SK-N-SH (cell line): ENCODE data around the gene USP46. TPM values are rescaled to one million over a fixed set of nuclear protein-coding genes. Genes with fewer than 3 reads are reported as not detected.

ENCODE experiments used
- CTCF ChIA-PET: fragments of 300-600, 350-600 bp; formaldehyde crosslinking; extraction: SDS; loops from one replicate; lab custom pipeline; 2021; lab: Yijun Ruan, JAX
- POLR2A ChIA-PET: fragments of 350-600 bp; sonication (Branson Sonifier 250); formaldehyde crosslinking; extraction: SDS; loops from one replicate; lab custom pipeline; 2020; ENCODE audit warnings: antibody characterized with exemption, inconsistent platforms; lab: Yijun Ruan, JAX
- DNase-seq: peaks from one replicate; pipeline ENCODE4 v3.0.0; 2012
- H2AFZ ChIP-seq: fragments of 200-600 bp; sonication (generic); 2 replicates; pipeline ENCODE4 v1.8.1; 2016; ENCODE audit warnings: antibody characterized with exemption, mild to moderate bottlenecking, low read depth
- H3F3A ChIP-seq: fragments of 200-600 bp; sonication (generic); replicated peaks from 2 replicates; pipeline ENCODE3; 2016; ENCODE audit warnings: antibody characterized with exemption, mild to moderate bottlenecking; ENCODE audit not compliant: insufficient read depth
- H3K27ac ChIP-seq, 2 experiments: fragments of 200-500 bp in 1 of 2; fragments of 200-600 bp in 1 of 2; sonication (Bioruptor generic) in 1 of 2; sonication (generic), shearing (Covaris generic) in 1 of 2; 2 replicates each; pipeline versions ENCODE4 v1.5.1 to v1.6.1; 2014 to 2016; ENCODE audit warnings: low read depth in 2 of 2, inconsistent platforms in 1 of 2, low read length in 1 of 2, mild to moderate bottlenecking in 1 of 2, mixed read lengths in 1 of 2
- H3K27me3 ChIP-seq: fragments of 200-600 bp; sonication (generic), shearing (Covaris generic); 2 replicates; pipeline ENCODE4 v1.6.1; 2016; ENCODE audit warnings: mixed run types; ENCODE audit not compliant: insufficient read depth
- H3K36me3 ChIP-seq, 2 experiments: fragments of 200-500 bp in 1 of 2; fragments of 200-600 bp in 1 of 2; sonication (Bioruptor generic) in 1 of 2; sonication (generic) in 1 of 2; replicated peaks in 1 of 2; 2 replicates each; pipeline versions ENCODE3 to v1.5.1; 2014 to 2016; ENCODE audit warnings: low read length in 1 of 2, mild to moderate bottlenecking in 1 of 2; ENCODE audit not compliant: insufficient read depth in 2 of 2, control insufficient read depth in 1 of 2
- H3K4me1 ChIP-seq, 2 experiments: fragments of 200-500 bp in 1 of 2; fragments of 200-600 bp in 1 of 2; sonication (Bioruptor generic) in 1 of 2; sonication (generic), shearing (Covaris generic) in 1 of 2; 2 replicates each; pipeline versions ENCODE4 v1.5.1 to v1.6.1; 2014 to 2016; ENCODE audit warnings: low read depth in 1 of 2, low read length in 1 of 2, mixed run types in 1 of 2; ENCODE audit not compliant: insufficient read depth in 2 of 2, control insufficient read depth in 1 of 2
- H3K4me2 ChIP-seq: fragments of 200-600 bp; sonication (generic), shearing (Covaris generic); 2 replicates; pipeline ENCODE4 v1.6.1; 2017; ENCODE audit warnings: mixed run types
- H3K4me3 ChIP-seq, 2 experiments: fragments of 200-500 bp in 1 of 2; fragments of 200-600 bp in 1 of 2; sonication (Bioruptor generic) in 1 of 2; sonication (generic), shearing (Covaris generic) in 1 of 2; 2 replicates each; pipeline versions ENCODE4 v1.5.1 to v1.8.1; 2014 to 2016; ENCODE audit warnings: low read depth in 2 of 2, inconsistent platforms in 1 of 2, low read length in 1 of 2, mild to moderate bottlenecking in 1 of 2, mixed read lengths in 1 of 2, moderate library complexity in 1 of 2
- H3K79me2 ChIP-seq: fragments of 200-600 bp; sonication (generic); 2 replicates; pipeline ENCODE4 v1.8.1; 2017; ENCODE audit warnings: mild to moderate bottlenecking; ENCODE audit not compliant: insufficient read depth
- H3K9ac ChIP-seq: fragments of 200-600 bp; sonication (generic); 2 replicates; pipeline ENCODE4 v1.6.1; 2017; ENCODE audit warnings: mixed run types
- H3K9me2 ChIP-seq: fragments of 200-600 bp; sonication (generic); 2 replicates; pipeline ENCODE4 v1.6.1; 2017; ENCODE audit warnings: mixed run types
- H3K9me3 ChIP-seq: fragments of 200-600 bp; sonication (generic); 2 replicates; pipeline ENCODE4 v1.6.1; 2017; ENCODE audit warnings: mixed run types, mild to moderate bottlenecking, moderate library complexity
- H4K20me1 ChIP-seq: fragments of 200-600 bp; sonication (generic); 2 replicates; pipeline ENCODE4 v1.6.1; 2017; ENCODE audit warnings: mild to moderate bottlenecking, mixed run types; ENCODE audit not compliant: insufficient read depth
- FOSL2 ChIP-seq: IDR thresholded peaks from 2 replicates; pipeline ENCODE4 v1.4.0; 2012; ENCODE audit warnings: low read depth, mild to moderate bottlenecking, moderate library complexity, borderline replicate concordance
- JUND ChIP-seq: IDR thresholded peaks from 2 replicates; pipeline ENCODE4 v1.4.0; 2012
- NFIC ChIP-seq: IDR thresholded peaks from 2 replicates; pipeline ENCODE4 v1.4.0; 2012; ENCODE audit warnings: borderline replicate concordance
- TAF1 ChIP-seq: IDR thresholded peaks from 2 replicates; pipeline ENCODE4 v1.6.1; 2012; ENCODE audit warnings: low read depth, mild to moderate bottlenecking, low read length, moderate library complexity, borderline replicate concordance
- YY1 ChIP-seq: IDR thresholded peaks from 2 replicates; pipeline ENCODE4 v1.4.0; 2012; ENCODE audit warnings: low read depth, mild to moderate bottlenecking
- WGBS: methylation state at CpG from one replicate; pipeline ENCODE4 v1.1.6; 2017; ENCODE audit warnings: low lambda C conversion rate; 5-methylcytosine and 5-hydroxymethylcytosine counted together
- polyA plus RNA-seq, 3 experiments: library from polyadenylated mRNA; depleted of rRNA; stranded (reverse); fragments of >200 nt; gene quantifications; 2 replicates each; pipeline ENCODE4 v1.2.3, GENCODE V29; 2012
- TF ChIP-seq, protein P1 (sequence below): IDR thresholded peaks from 2 replicates; pipeline ENCODE4 v1.4.0; 2012; ENCODE audit warnings: low read depth
- TF ChIP-seq, protein P2 (sequence below): IDR thresholded peaks from 2 replicates; pipeline ENCODE4; 2012
- TF ChIP-seq, protein P3 (sequence below): fragments of 200-600 bp; sonication (generic); IDR thresholded peaks from 2 replicates; pipeline ENCODE4 v1.6.1; 2017; ENCODE audit warnings: antibody characterized with exemption, mild to moderate bottlenecking, moderate library complexity

USP46 gene
- polyA plus RNA-seq, 1 of the 3 experiments (the other 2 are of a cell fraction) = 4.5 TPM

DNA sequence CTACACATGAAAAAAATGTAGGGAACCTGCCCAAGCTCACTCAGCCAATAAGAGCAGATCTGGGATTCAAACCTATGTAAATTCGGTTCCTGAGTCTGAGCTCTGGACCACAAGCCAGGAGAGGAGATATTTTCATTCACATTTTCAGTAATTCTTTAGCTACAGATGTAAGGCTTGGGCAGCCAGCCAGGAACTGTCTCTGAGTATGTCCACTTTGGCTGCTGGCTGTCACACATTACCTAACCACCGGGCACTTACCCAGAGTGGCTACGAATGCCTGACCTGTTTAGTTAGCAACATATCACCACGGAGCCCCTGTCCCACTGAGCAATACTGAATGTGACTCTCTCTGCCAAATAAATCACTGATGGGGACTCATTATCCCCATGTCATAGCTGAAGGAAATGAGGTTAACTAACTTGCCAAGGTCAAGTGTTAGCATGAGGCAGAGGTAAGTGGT lies 15.3 kb downstream of the USP46 start:
- ChIA-PET CTCF (no interaction called here), POLR2A (interaction anchor here (1.1 to 1.3 kb wide), 2 partner anchors 14 to 68 kb away, joined by 3 read pairs; no protein-coding TSS in a partner anchor)
- Histone ChIP-seq H3K79me2 (peaks cover 26% of the 10 kb centered on the region), H3K4me3 (no peak overlapping the region), H3K9me2 (no peaks in the 10 kb centered on the region), H4K20me1 (peaks cover 6% of the 10 kb centered on the region; the same call in 1 of the 2 replicates), H3K27me3 (no peaks in the 10 kb centered on the region), H3K4me1 (peaks cover 9 to 16% of the 10 kb centered on the region in 2 experiments; a peak in 3 of 4 replicates), H3K9me3 (no peaks in the 10 kb centered on the region), H3K9ac (no peak overlapping the region), H2AFZ (no peak overlapping the region), H3K27ac (no peak overlapping the region; a peak in 1 of 4 replicates), H3K4me2 (no peak overlapping the region)
- 42% methylated on average over 4 of the region's 4 CpGs for WGBS
- peak; percentile 16 for DNase-seq
- peak; percentile 52 for TF ChIP-seq NFIC
- TF ChIP-seq, protein P1, sequence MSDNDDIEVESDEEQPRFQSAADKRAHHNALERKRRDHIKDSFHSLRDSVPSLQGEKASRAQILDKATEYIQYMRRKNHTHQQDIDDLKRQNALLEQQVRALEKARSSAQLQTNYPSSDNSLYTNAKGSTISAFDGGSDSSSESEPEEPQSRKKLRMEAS = no peak
- TF ChIP-seq, all 33 proteins: peak for 1
- peaks cover 4% of the 10 kb centered on the region for H3F3A ChIP-seq
- H3K36me3 ChIP-seq = no peaks in the 10 kb centered on the region

DNA sequence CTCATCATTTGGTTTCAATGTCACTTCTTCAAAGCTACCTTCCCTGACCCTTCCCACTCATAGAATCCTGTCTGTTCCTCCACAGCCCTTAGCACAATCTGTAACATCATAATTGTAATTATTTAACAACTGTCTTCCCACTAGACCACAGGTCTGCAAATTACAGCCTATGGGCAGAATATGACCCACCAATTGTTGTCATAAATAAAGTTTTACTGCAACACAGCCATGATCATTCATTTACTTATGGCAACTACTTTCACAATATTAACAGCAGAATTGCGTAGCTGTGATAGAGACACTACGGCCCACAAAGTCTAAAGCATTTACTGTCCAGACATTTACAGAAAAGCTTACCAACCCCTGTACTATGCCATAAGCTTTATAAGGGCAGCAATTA lies 15.9 kb downstream of the USP46 start:
- no peak overlapping the region for H3K27ac ChIP-seq
- H3K27me3 ChIP-seq = no peaks in the 10 kb centered on the region
- no peak overlapping the region for H3K4me2 ChIP-seq
- no peaks in the 10 kb centered on the region for H3K9me3 ChIP-seq
- H3F3A ChIP-seq = peaks cover 4% of the 10 kb centered on the region
- ChIA-PET POLR2A (interaction anchor here (1.1 to 1.3 kb wide), 2 partner anchors 15 to 69 kb away, joined by 3 read pairs; no protein-coding TSS in a partner anchor), CTCF (no interaction called here)
- H2AFZ ChIP-seq = no peak overlapping the region
- H3K79me2 ChIP-seq = peaks cover 26% of the 10 kb centered on the region
- H3K4me1 ChIP-seq = peaks cover 9 to 16% of the 10 kb centered on the region in 2 experiments; a peak in 3 of 4 replicates
- no peaks in the 10 kb centered on the region for H3K9me2 ChIP-seq
- H4K20me1 ChIP-seq = peaks cover 6% of the 10 kb centered on the region; the same call in 1 of the 2 replicates
- 100% methylated on average over 2 of the region's 2 CpGs for WGBS
- TF ChIP-seq, protein P1 = no peak
- H3K36me3 ChIP-seq = no peaks in the 10 kb centered on the region
- DNase-seq = no peak
- H3K9ac ChIP-seq = no peak overlapping the region
- no peak overlapping the region for H3K4me3 ChIP-seq

DNA sequence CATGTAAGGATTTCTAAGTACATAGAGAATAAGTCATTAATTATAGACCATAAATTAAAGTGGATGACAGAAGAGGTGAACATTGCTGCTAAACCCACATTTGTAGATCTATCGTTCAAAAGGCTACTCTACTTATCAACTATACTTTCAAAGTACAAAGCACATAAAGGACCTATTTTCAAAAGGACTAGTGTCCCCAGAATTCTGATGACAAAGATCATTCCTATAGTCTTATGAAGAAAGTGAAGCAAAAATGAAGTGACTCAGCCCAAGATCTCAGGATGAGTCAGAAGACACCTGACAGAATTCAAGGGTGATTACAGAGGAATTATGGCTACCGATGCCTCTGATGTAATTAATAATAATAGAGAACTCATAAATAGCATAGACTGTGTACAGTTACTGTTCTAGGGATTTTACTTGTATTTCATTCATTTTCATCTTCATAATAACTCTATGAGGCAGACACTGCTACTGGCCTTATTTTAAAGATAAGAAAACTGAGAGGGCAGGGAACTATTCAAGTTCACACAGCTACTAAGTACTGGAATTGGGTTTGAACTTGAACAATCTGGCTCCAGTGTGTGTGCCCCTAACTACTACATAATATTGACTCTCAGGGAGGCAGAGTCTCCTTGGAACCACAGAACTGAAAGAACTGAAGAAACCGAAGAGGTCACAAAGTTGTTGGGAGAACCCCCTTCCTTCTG lies 17.1 kb downstream of the USP46 start:
- Histone ChIP-seq H2AFZ (no peak overlapping the region), H3K27ac (peak overlapping the region in 1 of 2 experiments; percentile 27; a peak in 1 of 4 replicates), H3F3A (peaks cover 4% of the 10 kb centered on the region), H3K27me3 (no peaks in the 10 kb centered on the region), H3K9me3 (no peaks in the 10 kb centered on the region), H3K4me2 (no peak overlapping the region; the same call in 1 of the 2 replicates), H3K79me2 (peaks cover 24% of the 10 kb centered on the region), H3K4me3 (no peak overlapping the region), H4K20me1 (no peaks in the 10 kb centered on the region), H3K9me2 (no peaks in the 10 kb centered on the region), H3K36me3 (no peaks in the 10 kb centered on the region), H3K9ac (no peak overlapping the region), H3K4me1 (peaks cover 9 to 25% of the 10 kb centered on the region in 2 experiments; a peak in 3 of 4 replicates)
- TF ChIP-seq TAF1 (no peak), JUND (peak; percentile 53), YY1 (no peak), FOSL2 (peak; percentile 80)
- TF ChIP-seq, protein P1 = no peak
- TF ChIP-seq, protein P2, sequence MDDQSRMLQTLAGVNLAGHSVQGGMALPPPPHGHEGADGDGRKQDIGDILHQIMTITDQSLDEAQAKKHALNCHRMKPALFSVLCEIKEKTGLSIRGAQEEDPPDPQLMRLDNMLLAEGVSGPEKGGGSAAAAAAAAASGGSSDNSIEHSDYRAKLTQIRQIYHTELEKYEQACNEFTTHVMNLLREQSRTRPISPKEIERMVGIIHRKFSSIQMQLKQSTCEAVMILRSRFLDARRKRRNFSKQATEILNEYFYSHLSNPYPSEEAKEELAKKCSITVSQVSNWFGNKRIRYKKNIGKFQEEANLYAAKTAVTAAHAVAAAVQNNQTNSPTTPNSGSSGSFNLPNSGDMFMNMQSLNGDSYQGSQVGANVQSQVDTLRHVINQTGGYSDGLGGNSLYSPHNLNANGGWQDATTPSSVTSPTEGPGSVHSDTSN = peak; percentile 43
- TF ChIP-seq, protein P3, sequence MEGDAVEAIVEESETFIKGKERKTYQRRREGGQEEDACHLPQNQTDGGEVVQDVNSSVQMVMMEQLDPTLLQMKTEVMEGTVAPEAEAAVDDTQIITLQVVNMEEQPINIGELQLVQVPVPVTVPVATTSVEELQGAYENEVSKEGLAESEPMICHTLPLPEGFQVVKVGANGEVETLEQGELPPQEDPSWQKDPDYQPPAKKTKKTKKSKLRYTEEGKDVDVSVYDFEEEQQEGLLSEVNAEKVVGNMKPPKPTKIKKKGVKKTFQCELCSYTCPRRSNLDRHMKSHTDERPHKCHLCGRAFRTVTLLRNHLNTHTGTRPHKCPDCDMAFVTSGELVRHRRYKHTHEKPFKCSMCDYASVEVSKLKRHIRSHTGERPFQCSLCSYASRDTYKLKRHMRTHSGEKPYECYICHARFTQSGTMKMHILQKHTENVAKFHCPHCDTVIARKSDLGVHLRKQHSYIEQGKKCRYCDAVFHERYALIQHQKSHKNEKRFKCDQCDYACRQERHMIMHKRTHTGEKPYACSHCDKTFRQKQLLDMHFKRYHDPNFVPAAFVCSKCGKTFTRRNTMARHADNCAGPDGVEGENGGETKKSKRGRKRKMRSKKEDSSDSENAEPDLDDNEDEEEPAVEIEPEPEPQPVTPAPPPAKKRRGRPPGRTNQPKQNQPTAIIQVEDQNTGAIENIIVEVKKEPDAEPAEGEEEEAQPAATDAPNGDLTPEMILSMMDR = no peak
- 72% methylated on average over 3 of the region's 3 CpGs for WGBS
- POLR2A ChIA-PET = no interaction called here
- DNase-seq = no peak
- CTCF ChIA-PET = no interaction called here
